ENCODE results near the gene SHB. TPM values are rescaled to one million over a fixed set of nuclear protein-coding genes. Genes with fewer than 3 reads are reported as not detected.

The SHB gene
- total RNA-seq, 1 donor from 2014 or later = 0.44 TPM

GRCh38 chr9:38064842-38065368, 4.1 kb downstream of the SHB start:
- ATAC-seq (ENCODE audit: low read depth) = no peak
- intact Hi-C loops (cut with micrococcal nuclease) = loop anchor here (5.0 to 10.0 kb wide), 2 partner anchors 330 to 483 kb away; partner anchors contain the start of gene ALDH1B1

GRCh38 chr9:38063363-38063707, 5.7 kb downstream of the SHB start:
- H3K9me3 Mint-ChIP-seq = no peaks in the 10 kb centered on the region
- no peak overlapping the region for H3K27ac Mint-ChIP-seq
- H3K4me1 Mint-ChIP-seq = peaks cover 11% of the 10 kb centered on the region
- POLR2A ChIA-PET = no interaction called here
- H3K36me3 Mint-ChIP-seq (ENCODE audit: low read depth) = no peaks in the 10 kb centered on the region
- intact Hi-C loops (cut with micrococcal nuclease) = loop anchor here (10.0 kb wide), 1 partner anchor 331 kb away; the partner anchor contains the start of gene ALDH1B1
- no peak overlapping the region for H3K4me3 Mint-ChIP-seq
- DNase-seq (no peak), ATAC-seq (ENCODE audit: low read depth) (no peak)
- CTCF ChIA-PET = no interaction called here
- H3K27me3 Mint-ChIP-seq = peaks cover 38% of the 10 kb centered on the region
- TF ChIP-seq CTCF (IDR thresholded peaks at IDR 0.05) = no peak

More at GRCh38 chr9:38064842-38065368, 4.1 kb downstream of the SHB start:
- no peak for TF ChIP-seq CTCF (IDR thresholded peaks at IDR 0.05)
- no peak for DNase-seq
- ChIA-PET POLR2A (no interaction called here), CTCF (no interaction called here)
- Mint-ChIP-seq H3K4me1 (peaks cover 14% of the 10 kb centered on the region), H3K36me3 (ENCODE audit: low read depth) (no peaks in the 10 kb centered on the region), H3K9me3 (no peaks in the 10 kb centered on the region), H3K27me3 (peaks cover 33% of the 10 kb centered on the region), H3K27ac (no peak overlapping the region), H3K4me3 (no peak overlapping the region)

GRCh38 chr9:38062498-38063362, 6.3 kb downstream of the SHB start:
- no peaks in the 10 kb centered on the region for H3K36me3 Mint-ChIP-seq (ENCODE audit: low read depth)
- TF ChIP-seq CTCF (IDR thresholded peaks at IDR 0.05) = no peak
- peaks cover 17% of the 10 kb centered on the region for H3K4me1 Mint-ChIP-seq
- ChIA-PET POLR2A (no interaction called here), CTCF (no interaction called here)
- DNase-seq (no peak), ATAC-seq (ENCODE audit: low read depth) (no peak)
- no peak overlapping the region for H3K27ac Mint-ChIP-seq
- no peaks in the 10 kb centered on the region for H3K9me3 Mint-ChIP-seq
- no peak overlapping the region for H3K4me3 Mint-ChIP-seq
- intact Hi-C loops (cut with micrococcal nuclease) = loop anchor here (10.0 kb wide), 1 partner anchor 332 kb away; the partner anchor contains the start of gene ALDH1B1
- H3K27me3 Mint-ChIP-seq = peaks cover 38% of the 10 kb centered on the region

- DNase-seq (no peak), ATAC-seq (ENCODE audit: low read depth) (no peak)
- Mint-ChIP-seq H3K36me3 (ENCODE audit: low read depth) (no peaks in the 10 kb centered on the region), H3K27ac (no peak overlapping the region), H3K4me1 (peaks cover 18% of the 10 kb centered on the region), H3K4me3 (no peak overlapping the region), H3K9me3 (no peaks in the 10 kb centered on the region), H3K27me3 (peaks cover 39% of the 10 kb centered on the region)
- ChIA-PET CTCF (no interaction called here), POLR2A (no interaction called here)
- no peak for TF ChIP-seq CTCF (IDR thresholded peaks at IDR 0.05)
- intact Hi-C loops (cut with micrococcal nuclease) = loop anchor here (10.0 kb wide), 1 partner anchor 333 kb away; the partner anchor contains the start of gene ALDH1B1
Measured at GRCh38 chr9:38062106-38062497, 6.9 kb downstream of the SHB start.

- H3K4me1 Mint-ChIP-seq = peaks cover 13% of the 10 kb centered on the region
- ChIA-PET POLR2A (interaction anchor here (0.7 kb wide), 1 partner anchor 10 kb away, joined by 3 read pairs; no protein-coding TSS in a partner anchor), CTCF (interaction anchor here (0.9 to 2.0 kb wide), 2 partner anchors 11 to 27 kb away, joined by 3 to 5 read pairs; no protein-coding TSS in a partner anchor)
- no peak overlapping the region for H3K4me3 Mint-ChIP-seq
- intact Hi-C loops (cut with micrococcal nuclease) = loop anchor here (10.0 kb wide), 1 partner anchor 333 kb away; the partner anchor contains the start of gene ALDH1B1
- H3K27me3 Mint-ChIP-seq = peaks cover 32% of the 10 kb centered on the region
- ATAC-seq (ENCODE audit: low read depth) (no peak), DNase-seq (no peak)
- no peak overlapping the region for H3K27ac Mint-ChIP-seq
- H3K9me3 Mint-ChIP-seq = no peaks in the 10 kb centered on the region
- no peaks in the 10 kb centered on the region for H3K36me3 Mint-ChIP-seq (ENCODE audit: low read depth)
- no peak for TF ChIP-seq CTCF (IDR thresholded peaks at IDR 0.05)
Measured at GRCh38 chr9:38061326-38061977, 7.6 kb downstream of the SHB start.
